GM18870 (cell line): ENCODE data around the gene DNMT3A.

Experiments
- ATAC-seq: cut with Tn5 transposase; IDR thresholded peaks from one replicate; pipeline ENCODE4 v1.9.1; 2021; ENCODE audit warnings: moderate library complexity; ENCODE audit not compliant: unreplicated experiment

The DNMT3A gene

DNA sequence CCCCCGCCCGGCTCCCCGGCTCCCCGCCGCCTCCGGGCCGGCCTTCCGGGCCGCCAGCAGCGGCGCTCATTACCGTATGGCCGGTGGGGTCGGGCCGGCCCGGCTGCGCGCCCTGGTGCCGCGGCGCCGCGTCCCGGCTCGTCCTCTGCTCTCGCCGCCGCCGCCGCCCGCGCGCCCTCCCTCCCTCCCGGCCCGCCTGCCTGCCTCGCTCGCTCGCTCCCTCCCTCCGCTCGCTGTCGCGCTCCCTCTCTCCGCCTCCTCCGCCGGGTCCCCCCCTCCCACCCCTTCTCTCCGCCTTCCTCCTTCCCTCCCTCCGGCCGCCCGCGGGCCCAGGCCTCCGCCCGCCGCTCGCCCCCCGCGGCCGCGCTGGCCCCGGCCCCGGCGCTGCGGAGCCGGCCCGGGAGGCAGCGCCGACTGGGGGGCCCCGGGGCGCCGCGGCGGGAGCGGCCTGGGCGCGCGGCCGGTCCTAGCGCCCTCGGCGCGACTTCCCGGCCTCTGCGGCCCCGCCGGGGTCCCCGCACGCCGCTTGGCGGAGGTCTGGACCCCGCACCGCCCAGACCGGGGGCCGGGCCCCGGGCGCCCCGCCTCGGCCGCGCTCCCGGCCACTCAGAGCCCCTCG lies at the start of gene DNMT3A:
TSS of gene DNMT3A (minus strand) at position 173 of the 619 bp plus-strand sequence. CDS start 27,941 bp downstream, outside the sequence.
- no peak for ATAC-seq

DNA sequence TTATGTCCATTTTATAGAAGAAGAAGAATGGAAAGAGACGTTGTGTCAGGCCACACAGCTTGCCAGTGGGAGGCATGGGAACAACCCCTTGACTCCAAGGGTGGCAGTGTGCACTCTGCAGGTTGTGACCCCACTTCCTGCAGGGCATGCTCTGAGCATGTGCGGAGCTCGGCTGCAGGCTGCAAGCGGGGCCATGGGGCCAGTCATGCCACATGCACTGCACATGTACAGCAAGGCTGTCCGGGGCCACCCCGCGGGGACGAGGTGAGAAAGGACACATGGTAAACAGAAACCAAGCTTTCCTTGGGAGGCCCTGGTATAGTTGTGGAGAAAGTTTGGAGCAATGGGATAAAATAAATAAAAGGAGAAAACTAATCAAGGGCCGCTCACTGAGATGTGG lies 47.4 kb upstream of the DNMT3A start:
- ATAC-seq, result no peak

DNA sequence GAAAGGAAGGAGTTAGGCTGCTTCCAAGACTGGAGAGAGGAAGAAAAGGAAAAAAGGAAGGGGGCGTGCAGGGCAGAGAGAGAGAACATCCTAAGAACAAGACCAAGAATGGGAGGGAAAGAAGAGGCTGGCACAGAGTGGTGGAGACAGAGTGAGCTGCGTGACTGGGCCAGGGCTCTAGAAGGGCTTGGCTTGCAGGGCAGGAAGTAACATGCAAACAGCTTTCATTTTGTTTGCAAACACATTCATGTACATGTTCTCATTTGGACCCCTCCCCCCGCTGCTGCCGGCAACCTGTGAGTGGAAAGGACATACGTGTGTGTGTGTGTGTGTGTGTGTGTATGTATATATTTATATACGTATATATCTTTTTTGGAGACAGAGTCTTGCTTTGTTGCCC lies 46.8 kb upstream of the DNMT3A start:
- ATAC-seq, result no peak

DNA sequence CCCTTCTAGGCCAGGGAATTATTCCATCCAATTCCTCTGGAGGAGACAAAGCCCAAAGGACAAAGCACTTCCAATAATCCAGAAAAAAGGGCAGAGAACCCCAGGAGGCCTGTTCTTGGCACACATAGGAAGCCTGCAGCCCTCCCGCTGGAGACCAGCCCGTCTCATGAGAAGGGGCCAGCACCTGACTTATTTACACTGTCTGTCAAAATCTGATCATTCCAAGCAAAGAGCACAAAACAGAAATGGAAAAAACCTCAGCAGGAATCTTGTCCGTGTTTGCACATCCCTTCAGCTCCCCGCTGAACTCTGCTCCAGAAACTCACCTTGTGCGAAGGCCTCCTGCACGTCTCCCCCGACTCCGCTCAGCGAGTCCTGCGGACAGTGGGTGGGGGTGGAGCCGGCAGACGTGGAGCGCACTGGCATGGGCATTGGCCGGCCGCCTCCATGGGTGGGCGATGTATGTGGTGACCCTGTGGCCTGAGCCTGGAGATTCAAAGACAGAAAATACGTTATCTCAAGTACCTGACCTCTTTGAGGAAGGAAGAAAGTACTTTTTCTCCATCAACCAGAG lies 46.2 kb upstream of the DNMT3A start:
- no peak for ATAC-seq

DNA sequence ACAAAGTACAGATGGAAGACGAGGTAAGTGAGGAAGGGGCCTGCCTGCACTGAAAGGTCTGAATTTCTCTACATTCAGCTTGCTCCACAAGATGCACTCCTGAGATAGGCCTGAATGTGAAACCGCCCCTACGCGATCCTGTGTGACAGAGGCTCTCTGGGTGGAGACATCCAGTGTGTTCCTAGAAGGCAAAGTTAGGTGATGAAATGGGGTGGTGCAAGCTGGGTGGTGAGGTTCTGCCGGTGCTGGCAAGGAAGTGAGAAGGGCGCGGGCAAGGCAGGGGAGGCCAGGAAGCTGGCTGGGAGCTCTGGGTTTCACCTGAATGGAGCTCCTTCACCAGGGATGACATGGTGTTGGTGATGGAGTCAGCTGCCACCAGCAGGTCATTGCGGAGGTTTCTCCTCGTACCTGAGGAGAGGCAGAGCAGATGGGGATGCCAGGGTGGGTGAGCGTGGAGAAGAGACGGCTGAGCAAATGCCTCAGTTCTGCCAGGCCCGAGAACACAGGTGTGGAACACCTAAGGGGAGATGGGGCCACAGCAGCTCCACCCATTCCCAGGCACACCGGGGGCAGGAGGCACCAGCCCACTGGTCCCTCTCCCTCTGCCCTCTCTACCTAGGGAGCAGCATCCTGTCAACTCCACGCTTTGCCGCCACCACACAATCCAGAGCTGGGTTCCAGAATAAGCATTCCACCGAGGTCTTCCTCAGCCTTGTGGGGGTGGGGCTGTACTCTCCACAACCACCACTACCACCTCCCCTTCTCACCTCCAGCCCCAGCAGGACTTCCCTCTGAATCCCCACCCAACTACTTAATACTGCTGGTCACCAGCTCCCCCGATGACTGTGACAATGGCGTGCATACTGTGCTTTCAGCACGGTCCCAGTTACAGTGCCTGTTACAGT lies 45.5 kb upstream of the DNMT3A start:
- no peak for ATAC-seq

DNA sequence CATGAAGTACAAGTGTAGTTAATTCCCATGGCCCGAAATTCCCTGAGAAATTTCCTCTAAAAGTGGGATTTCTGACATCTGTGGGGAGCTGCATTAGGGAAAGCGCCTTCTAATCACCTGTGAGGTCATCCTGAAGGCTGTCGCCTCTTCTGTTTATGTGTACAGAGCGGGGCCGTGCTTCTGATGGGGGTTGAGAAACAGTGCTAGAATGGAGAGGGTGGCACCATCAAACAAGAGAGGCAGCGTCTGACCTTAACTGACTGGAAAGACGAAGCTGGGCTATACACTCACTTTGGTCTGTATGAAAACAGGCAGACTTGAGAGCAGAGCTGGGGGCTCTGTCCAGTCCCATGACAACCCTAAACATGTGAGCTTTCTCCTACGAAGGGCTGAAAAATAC lies 44.2 kb upstream of the DNMT3A start:
- no peak for ATAC-seq

DNA sequence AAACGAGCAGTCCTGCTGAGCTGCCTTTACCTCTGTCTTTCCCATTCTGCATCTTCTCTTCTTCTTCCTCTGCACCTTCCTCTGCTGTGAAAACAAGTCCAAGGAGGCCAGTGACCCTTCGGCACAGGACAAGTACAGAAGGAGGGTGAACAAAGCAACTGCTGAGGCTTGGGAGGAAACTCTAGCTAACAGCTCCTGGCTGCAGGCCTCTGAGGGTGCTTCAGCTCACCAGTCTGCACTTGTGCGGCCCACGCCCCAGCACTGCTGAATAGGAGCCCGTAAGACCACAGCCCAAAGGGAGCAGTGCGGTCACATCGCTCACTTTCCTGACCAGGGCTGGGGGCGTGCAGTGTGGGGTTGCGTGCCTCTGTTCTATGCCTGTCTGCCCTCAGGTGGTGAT lies 42.1 kb upstream of the DNMT3A start:
- ATAC-seq, result no peak

DNA sequence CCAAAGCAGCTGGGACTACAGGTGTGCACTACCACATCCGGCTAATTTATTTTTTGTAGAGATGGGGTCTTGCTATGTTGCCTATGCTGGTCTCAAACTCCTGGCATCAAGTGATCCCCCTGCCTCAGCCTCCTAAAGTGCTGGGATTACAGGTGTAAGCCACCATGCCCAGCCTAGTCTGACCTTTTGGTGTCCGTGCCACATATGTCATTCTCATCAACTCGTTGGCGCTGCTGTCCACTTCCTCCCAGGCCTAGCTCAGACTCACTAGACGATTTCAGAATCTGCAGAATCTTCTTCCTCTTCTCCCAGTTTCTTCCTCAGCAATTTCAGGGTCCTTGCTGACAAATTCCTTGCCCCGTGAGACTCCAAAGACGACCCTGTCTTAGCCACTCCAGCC lies 39.8 kb upstream of the DNMT3A start:
- no peak for ATAC-seq

DNA sequence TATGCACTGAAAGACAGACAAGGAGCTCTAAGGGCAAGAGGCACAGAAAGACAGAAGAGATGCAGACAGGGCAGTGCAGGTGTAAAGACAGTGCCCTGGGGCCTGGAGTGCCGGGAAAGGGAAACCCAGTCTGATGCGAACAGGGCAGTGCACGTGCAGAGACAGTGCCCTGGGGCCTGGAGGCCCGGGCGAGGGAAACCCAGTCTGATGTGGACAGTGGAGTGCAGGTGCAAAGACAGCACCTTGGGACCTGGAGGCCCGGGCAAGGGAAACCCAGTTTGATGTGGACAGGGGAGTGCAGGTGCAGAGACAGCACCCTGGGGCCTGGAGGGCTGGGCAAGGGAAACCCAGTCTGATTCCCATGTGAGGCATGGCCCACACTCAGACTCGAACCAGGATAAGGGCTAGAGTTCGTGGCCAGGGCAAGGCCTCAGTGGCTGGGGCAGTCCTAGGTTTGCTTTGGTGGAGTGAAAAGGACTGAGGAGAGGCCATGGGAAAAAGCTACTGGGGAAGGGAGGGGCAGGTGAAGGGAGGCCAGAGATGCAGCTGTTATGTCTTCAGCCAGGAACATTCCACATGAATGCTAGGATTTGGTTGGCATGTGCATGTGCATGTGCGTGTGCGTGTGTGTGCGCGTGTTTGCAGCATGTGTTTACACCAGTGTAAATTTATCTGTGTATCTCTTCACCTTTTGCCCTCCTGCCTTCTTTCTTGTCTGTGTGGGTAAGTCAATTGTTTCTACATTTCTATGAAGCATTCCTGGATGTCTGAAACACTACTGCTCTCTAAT lies 39.1 kb upstream of the DNMT3A start:
- no peak for ATAC-seq

DNA sequence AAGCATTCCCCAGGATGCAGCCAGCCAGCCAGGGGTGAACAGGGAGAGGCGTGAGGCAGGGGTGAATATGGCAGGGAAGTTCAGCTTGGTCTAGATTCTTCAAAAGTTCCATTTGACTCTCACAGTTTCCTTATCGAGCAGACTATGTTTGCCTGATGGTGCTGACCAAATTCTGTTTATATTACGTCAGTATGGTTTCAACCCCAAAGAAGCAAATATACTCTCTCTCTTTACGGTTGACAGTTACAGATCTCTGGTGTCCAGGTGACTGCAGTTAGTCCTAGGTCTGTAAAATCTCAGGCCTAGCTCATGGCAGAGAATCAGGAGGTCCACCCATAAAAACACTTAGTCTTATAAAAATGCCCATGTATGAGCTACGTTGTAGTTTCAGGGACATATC lies 38.3 kb upstream of the DNMT3A start:
- no peak for ATAC-seq

DNA sequence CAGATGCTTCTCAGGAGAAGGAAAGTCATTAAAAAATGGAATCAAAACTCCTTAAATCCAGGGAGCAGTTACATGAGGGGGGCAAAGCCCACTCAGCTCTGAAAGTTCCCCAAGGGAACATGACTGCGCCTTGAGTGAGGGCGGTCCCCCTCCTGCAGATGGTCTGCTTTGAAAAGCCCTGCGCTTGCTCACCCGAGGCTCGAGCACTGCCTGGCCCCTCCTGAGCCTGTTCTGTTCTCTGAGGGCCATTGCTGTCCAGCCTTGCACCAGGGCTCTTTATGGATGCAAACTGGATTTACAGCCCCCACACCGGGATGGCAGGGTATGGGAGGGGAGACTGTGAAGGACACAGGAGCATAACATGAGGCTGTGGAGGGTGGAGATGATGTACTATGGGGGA lies 37.8 kb upstream of the DNMT3A start:
- no peak for ATAC-seq

DNA sequence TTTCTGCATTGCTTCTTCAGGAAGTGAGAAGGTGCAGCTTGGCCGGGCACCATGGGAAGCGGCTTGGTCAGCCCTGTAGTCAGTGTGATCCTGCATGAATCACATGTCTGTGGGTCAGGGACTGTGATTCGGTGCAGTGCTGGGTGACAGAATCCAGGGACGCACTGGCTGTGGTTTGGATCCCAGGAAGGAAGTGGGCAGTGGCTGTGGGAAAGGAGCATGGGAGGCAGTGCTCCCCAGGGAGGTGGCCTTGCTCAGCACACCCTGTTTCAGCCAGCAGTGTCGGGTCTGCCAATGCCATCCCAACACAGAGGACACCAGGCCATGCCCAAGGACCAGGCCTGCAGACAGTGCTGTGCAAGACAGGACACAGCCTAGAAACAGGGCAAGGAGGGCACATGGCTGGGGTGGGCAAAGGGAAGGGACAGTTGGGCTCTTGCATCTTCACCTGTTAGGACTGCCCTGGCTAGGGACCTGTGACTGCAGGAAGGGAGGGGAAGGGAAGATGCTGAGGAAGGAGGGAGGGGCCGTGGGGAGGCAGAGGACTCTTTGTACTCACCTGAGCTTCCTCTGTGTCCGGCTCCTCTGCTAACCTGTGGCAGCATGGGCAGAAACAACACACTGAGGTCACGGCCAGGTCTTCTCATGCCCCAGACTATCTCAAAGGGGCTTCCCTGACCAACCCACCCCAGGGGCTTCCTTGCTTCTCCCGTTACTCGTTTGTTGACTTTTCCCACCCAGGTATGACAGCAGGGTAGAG lies 37.2 kb upstream of the DNMT3A start:
- no peak for ATAC-seq

DNA sequence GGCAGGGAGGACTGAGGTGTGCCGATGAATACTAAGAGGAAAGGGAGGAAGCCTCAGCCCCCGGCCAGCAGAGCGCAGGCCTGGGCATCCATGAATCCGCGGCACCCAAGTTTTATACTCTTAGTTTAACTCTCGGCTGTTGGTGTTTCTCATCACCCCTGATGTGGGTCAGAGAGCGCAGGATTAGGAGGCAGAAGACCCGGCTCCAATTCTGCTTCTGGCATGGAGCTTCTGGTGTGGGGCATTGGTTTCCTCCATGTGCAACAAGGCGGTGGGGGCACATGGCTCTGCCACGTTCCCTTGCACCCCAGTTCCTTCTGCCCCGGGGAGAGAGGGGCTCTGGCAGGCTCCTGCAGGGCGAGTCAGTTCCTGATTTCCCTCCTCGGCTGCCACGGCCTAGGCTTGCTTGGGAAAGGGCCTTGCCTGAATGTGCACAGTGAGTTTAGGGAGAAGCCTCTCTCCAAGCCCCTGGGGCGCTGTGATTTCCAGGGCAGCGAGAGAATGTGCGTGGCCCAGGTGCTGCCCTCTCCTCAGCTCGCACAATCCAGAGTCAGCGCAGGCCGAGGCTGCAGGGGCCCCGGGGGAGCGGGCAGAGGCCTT lies 36.2 kb upstream of the DNMT3A start:
- ATAC-seq, result no peak

DNA sequence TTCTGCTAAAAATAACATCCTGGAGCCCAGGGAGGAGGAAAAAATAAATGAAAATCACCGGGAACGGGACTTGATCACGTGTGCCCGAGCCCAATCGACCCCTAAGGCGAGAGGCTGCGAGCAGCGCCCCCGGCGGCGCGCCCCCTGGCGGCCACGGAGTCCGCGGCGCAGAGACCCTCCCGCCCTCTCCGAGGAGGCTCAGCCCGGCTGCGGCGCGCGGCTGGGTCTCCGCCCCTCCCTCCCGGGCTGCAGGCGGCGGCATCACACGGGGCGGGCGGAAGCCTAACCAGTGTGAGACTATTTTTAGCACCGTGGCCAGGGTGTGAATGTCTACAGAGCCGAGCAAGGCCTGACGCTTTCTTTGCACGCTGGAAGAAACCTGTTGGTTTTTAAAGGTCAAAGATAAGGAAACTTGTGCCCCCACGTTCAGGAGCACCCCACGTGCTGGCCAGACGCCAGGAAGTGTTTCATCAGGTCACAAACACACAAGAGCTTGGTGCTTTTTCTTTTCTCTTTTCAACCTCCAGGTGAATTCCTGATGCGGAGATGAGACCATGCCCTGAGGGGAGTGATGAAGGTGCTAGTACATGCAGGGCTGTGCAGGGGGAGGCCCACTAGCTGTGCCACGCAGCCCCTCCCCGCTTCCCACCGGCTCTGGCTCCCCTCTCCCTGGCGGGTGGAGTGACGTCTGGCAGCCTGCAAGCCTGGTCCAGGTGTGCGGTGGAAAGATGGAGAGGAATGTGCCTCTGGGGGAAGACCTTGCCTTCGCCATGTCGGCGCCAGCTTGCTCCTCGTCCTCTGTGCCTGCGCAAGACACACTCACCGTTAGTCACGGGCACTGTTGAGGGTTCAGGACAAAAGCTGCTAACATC lies 35.3 kb upstream of the DNMT3A start:
- peak; percentile 86 for ATAC-seq

DNA sequence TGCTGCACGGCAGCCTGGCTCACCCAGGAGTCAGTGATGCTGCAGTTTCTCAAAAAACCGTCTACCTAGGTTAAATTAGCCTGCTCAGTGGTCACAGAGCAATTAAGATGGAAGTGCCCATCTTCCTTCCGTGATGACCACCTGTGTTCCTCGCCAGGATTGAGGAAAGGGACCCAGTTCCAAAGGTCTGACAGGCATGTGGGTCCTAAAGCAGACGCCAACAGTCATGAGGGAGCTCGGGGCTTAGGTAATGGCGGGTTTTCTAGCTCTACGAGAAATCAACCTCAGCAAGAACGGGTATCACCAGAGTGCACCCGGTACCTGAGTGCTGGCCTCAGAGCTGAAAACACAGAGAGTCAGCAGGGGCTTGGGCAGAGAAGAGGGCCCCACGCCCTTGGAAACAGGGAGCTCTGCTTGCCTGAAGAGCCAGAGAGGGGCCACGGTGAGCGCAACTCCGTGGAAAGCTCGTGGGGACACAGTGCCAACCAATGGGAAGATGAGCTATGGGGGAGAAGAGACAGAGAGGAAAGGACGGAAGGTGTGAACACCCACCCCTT lies 34.3 kb upstream of the DNMT3A start:
- no peak for ATAC-seq

DNA sequence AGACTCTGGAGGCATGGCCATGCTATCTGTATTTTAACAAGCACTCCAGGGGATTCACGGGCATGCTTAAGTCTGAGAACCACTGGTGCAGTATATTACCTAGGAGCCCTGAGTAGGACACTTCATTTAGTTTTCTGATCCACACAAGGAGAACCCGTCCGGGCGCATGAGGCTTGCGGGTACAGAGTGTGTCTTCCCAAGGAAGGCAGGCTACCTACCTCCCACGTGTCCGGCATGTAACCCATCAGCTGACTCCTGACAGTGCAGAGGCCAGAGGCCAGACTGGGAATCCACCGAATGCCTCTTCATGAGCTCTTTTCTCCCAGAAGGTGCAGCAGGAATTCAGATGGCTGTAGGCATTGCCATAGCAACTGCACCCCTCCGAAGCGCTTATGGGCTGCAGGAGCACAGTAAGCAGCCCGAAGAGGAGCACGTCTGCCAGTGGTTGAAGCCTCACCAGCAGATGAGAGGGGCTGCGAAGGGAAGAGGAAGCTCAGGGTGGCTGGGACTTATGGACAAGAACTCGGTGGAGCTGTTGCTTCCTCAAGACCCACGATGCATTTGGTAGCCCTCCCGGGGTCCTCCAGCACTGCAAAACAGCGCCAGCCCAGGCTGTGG lies 33.8 kb upstream of the DNMT3A start:
- ATAC-seq, result no peak

DNA sequence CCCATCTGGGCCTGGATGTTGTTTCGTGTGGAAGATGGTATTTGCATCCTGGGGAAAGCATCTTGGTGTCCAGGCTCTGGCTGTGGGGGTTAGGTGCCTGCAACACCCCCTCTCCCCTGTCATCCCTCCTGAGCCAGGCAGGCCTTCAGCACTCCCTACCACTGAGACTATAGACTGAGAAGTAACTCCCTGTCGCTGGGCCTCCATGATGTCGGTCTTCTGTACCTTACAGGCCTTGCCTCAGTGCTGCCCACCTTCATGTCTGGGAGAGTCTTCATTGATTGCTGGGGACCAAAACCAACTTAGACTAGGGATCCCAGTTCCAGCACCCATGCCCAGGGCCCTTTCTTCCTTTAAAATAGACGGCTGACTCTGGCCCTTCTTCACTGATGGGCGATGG lies 33.1 kb upstream of the DNMT3A start:
- no peak for ATAC-seq

DNA sequence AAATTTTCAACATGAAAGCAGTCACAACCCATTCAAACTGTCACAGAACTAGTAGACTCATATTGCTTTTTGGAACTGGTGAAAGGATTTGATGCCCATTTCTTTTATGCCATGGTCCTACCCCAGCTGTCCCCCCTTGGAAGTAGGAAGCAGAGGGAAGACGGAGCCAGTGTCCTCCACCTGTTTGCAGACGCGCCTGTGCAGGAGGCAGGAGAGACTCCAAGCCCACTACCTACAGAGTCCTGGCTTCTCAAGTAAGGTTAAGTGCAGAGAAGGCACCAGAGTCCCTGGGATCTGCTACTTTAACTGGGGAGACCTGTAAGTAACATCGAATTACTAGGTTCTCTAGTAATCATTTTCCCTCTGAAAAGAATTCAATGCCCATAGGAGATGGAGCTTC lies 32.7 kb upstream of the DNMT3A start:
- no peak for ATAC-seq
